ENCODE results near the gene ZBED4.

ZBED4 gene

DNA sequence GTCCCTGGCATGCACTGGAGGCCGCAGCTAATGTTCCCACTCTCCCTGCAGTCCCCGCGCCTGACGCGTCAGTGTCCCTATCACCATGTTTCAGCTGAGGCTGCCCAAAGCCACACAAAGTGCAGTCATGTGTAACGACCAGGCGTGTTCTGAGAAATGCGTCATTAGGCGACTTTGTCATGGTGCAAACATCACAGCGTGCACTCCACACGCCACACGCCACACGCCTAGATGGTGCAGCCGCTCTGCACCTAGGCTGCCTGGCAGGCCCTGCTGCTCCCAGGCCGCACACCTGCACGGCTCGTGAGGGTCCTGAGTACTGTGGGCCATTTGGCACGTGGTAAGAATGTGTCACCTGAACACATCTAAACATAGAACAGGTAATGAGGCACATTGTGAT is 67.2 kb downstream of the ZBED4 start:
- DNase-seq (ENCODE audit: low spot score): no peak

DNA sequence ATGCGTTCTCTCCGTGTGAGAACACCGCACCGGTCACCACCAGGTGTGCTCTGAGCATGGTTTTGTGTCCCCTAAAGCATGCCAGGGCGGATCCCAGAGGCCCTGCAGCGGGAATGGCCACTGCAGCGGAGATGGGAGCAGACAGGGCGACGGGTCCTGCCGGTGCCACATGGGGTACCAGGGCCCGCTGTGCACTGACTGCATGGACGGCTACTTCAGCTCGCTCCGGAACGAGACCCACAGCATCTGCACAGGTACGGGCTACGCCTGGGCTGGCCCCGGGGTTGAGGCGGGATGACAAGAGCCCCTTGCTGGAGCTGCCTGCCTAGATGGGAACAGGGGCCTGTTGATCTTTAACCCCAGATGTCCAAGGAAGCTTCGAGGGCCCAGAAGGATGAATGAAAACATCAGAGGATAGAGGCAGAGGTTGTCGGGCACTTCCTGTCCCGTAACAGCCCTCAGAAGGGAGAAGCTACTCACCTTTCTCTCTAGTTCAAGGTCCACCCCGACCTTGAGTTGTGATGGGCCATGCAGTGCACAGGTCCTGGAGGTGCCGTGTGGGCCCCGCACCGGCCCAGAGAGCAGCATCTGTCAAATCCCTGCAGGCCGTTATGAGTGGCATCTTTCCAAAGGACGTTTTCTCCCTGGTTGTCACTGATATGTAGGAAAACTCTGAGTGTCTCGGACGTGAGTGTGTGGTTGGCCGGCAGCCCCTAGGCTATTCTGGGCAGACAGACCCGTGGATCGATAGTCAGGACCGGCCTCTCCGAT is 68.0 kb downstream of the ZBED4 start:
- no peak for DNase-seq (ENCODE audit: low spot score)

DNA sequence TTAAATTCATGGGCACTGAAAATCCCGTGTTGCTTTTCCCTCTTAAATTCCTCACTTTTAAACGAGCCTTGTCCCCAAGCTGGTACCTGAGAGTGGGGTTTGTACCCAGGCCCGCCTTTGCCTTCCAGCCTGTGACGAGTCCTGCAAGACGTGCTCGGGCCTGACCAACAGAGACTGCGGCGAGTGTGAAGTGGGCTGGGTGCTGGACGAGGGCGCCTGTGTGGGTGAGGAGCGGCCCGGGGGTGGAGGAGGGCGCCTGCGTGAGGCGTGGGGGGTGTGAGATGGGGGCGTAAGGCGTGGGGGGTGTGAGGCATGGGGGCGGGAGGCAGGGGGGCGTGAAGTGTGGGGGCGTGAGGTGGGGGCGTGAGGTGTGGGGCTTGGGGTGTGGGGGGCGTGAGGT is 68.8 kb downstream of the ZBED4 start:
- no peak for DNase-seq (ENCODE audit: low spot score)

DNA sequence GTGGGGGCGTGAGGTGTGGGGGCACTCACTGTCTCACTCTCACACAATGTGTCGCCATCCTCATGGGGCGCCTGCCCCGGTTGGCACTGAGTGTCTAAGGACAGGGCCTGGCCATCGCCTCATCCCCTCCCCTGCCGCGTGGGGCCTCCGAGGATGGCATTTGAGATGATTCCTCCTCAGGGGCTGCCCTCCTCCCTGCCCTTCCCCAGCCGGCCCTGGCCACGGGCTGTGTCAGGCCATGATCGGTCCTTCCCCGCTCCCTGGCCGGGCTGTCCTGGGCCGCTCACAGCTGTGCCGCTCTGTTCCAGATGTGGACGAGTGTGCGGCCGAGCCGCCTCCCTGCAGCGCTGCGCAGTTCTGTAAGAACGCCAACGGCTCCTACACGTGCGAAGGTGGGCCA is 69.3 kb downstream of the ZBED4 start:
- DNase-seq (ENCODE audit: low spot score): no peak

DNA sequence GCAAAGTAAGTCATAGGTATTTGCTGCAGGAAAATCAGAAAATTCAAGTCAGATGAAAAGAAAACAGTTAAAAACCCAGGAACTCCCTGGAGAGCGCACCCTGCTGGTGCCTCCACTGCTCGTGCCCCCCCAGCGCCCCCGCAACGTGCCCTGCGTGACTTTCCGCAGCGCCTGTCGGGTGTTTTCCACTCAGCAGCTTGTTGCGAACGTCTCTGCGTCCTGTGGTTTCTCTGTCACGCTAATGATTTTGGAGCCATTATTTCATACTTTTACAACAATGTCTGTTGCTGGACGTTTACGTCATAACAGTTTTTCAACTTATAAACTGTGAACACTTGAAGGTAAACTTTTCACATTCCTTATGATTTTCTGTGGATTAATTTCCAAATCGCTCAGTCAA is 69.8 kb downstream of the ZBED4 start:
- DNase-seq (ENCODE audit: low spot score): no peak

DNA sequence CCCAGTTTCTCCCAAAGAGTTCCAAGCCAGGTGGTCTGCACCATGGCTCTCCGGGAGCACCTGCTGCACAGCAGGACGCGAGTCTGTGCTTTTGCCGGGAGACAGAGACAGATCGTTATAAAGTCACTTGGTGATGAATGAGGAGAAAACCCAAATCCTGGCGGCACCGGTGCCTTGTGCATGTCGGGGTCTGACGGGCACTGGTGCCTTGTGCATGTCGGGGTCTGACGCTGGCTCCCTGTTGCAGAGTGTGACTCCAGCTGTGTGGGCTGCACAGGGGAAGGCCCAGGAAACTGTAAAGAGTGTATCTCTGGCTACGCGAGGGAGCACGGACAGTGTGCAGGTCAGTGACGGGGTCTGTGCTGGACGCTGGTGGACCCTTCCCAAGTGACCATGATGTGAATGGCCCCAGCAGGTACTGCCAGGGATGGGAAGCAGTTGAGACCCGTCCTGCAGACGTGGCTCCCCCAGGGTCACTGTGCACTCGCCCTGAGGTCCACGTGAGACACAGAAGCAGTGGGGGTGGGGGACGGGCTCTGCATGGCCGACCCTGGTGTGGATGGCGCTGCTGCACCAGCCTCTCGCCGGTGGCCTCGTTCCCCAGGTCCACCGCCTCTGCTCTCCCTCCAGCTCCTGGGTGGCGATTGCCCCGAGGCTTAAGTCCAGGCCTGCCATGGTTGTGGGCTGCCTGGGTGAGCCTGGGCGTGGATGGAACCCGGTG is 70.6 kb downstream of the ZBED4 start:
- no peak for DNase-seq (ENCODE audit: low spot score)

DNA sequence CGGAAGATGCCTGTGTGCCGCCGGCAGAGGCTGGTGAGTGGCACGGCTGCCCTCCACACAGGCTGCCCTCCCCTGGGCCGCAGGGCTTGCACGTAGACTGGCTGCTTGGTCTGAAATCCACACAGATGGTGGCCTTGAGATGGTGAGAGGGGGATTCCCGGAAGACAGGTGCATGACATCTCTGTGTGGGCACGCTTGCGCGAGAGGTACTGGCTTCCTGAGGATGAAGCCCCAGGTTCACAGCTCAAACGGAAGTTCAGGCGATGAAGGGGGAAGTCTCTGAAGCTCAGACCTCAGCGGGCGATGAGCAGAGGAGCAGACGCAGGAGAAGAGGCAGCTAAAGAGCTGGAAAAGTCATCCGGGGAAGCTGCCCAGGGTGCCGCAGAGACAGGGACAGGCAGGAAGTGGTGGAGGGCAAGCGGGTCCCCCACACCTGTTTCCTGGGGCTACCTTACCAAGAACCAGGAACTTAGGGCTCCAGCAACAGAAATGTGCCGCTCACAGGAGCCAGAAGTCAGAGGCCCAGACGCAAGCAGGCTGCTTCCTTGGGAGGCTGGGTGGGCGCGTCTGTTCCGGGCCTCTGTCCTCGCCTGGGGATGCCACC is 72.0 kb downstream of the ZBED4 start:
- peak; percentile 68 for DNase-seq (ENCODE audit: low spot score)

DNA sequence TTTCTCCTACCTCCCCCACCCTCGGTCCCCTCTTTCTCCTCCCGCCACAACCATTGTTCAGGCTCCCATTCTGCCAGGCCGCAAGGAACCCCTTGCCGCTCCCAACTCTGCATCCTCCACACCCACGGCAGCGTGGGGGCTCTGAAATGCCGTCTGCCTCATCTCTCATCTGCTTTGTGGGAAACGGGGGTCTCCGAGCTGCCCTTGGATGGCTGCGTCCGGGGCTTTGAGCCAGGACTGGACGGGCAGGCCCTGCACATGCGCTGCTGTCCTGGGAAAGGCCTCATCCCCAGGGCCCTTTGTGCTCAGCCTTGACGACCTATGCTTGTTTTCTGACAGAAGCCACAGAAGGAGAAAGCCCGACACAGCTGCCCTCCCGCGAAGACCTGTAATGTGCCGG is 73.3 kb downstream of the ZBED4 start:
- no peak for DNase-seq (ENCODE audit: low spot score)

DNA sequence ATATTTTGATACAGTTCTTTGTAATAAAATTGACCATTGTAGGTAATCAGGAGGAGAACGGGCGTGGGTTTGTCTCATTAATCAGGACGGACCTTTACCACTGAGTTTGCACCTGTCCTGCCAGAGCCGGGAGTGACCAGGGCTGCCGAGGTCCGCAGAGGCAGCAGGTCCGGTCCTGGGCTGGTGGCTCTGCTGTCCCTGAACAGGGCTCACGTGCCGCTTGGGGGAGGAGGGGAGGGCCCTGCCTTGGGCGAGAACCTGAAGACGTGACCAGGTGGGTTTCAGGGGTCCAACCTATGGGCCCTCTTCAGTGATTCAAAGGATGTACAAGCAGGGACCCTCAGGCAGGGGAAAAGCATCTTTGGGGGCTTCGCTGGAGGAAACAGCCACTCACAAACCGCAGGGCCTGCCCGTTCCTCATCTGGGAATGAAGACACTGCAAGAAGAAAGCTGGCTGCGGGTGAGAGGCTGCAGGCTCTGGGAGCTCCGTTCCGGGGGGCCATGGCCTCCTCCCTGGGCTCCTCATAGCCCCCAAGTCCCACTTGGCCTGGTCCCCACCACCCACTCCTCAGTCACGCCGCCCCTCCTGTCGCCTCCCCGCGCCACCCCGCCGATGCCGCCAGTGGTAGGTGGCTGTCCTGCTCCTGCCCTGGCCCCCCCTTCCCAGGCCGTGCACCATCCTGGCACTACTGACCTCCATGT is 74.0 kb downstream of the ZBED4 start:
- DNase-seq (ENCODE audit: low spot score): no peak

DNA sequence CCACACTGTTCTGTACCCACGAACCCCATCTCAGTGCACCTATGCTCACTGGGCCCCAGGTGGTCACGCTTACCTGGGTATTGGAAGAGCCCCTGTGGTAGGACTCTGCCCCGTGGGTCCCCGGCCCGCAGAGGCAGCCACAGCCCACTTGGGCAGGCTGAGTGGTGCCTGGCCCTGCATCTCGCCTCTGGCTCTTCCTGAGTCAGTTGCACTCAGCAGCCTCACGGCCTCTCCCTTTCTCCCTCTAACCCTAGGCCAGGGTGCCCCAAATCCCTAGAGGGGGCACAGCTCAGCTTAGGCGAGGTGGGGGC is 74.5 kb downstream of the ZBED4 start:
- no peak for DNase-seq (ENCODE audit: low spot score)

DNA sequence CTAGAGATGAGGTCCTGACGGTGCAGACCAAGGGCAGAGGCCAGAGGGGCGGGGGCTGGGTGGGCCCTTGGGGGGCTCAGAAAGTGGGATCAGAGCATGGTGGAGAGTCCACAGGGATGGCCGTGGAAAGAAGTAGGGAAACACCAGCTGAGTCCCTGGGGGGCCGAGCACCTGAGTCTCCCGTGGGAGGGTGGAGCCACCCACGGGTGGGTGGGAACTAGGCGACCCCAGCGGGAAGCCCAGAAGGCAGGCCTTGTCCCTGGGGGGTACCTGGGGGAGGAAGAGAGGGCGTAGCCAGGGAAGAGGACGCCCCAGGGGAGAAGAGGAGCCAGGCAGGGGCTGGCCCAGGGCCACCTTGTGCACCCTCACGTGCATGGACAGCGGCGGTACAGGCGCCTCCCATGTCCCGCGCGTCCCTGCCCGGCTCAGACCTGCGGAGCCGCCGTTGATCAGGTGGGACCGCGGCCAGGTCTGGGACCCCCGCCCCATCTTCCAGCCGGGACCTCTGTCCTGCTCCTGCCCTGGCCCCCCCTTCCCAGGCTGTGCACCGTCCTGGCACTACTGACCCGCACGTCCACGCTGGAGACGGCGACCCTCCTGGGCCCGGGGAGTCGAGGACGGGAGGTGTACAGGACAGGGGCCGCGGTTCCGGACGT is 75.0 kb downstream of the ZBED4 start:
- DNase-seq (ENCODE audit: low spot score): no peak

DNA sequence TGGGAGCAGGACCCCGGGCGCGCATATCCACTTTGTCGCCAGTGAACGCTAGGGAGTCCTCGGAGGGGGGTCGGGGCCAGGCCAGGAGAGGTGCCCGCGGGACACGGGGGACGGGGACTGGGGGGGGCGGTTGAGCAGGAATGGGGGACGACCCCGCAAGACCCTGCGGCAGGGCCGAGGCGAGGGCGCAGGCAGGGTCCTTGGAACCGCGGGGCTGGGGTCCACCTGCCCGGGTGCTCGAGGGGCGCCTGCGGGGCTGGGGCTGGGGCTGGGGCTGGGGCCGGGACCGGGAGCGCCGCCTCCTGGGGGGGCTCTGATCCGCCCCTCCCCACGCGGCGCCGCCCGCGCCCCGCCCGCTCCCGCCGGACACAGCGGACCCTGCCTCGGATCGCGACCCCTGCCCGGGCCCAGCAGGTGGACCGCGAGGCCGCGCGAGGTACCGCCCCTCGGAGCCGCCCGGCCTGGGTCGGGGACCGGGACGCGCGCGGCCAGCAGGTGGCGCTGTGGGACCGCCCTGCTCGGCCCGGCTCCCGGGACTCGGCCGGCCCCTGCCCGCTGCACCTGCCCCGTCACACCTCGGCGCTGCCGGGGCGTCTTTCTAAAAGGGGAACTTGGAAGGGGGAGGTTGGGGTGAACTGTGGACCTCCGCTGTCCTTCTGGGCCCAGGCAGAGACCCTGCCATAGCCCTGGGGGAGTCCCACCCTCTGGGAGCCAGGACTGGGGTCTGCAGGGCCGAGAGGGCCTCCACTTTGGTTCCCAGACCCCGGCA is 75.8 kb downstream of the ZBED4 start:
- peak; percentile 87 for DNase-seq (ENCODE audit: low spot score)

DNA sequence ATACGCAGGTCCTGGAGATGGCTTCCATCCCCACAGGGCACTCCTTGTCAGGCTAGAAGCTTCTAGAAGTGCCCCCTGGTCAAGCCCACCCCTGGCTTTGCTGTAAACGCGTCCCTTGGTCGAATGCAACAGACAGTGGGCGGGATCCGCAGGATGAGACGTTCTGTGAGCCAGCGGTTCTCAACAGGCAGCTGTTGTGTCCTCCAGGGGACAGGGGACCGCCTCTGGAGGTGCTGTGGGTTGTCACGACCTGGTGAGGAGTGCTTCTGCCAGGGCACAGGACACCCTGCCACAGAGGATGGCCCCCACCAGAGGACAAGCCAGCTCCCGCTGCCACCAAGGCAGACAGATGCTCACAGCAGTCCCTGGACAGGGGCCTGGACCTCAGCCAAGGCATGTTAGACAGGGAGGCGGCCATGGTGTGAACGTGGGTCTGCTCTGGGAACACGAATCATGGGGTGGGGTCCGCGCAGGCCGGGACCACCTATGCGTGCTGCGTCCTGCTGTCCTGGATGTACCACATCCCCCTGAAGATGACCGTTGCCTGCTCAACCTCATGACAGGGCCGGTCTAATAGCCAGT is 76.4 kb downstream of the ZBED4 start:
- no peak for DNase-seq (ENCODE audit: low spot score)

DNA sequence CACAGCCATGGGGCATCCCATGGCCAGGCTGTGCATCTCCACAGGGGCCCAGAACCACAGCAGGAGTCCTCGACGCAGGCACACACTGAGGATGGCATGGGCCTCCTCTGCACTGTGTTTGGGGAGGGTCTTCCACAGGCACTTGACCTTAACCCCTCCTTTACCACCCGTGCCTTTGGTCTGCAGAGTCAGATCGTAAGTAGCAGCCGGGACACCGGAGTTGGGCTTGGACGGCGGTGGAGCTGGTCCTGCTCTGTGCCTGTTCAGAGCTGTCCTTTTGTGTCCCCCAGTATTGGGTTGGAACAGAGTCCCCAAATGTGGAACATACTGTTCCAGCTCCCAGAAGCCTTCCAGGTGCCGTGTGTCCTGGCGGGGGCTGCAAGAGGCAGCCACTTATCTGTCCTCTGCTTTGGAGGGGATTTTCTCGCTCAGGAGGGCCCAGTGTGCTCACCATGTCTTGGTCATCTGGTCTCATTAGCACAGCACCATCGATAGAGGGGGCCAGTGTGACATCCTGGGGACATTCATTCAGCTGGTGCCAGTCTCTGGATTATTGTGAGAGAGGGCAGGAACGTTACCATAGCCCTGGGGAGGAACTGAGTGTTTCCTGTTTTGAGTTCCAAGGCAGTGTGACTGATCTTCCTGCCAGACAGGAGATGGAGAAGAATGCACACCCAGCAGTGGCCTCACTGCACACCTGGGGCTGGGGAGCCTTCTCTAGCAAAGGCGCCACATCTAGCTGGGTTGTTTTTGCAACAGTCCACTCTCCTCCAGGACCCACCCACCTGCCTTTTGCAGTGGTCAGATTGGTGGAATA is 77.2 kb downstream of the ZBED4 start:
- DNase-seq (ENCODE audit: low spot score): peak; percentile 81

DNA sequence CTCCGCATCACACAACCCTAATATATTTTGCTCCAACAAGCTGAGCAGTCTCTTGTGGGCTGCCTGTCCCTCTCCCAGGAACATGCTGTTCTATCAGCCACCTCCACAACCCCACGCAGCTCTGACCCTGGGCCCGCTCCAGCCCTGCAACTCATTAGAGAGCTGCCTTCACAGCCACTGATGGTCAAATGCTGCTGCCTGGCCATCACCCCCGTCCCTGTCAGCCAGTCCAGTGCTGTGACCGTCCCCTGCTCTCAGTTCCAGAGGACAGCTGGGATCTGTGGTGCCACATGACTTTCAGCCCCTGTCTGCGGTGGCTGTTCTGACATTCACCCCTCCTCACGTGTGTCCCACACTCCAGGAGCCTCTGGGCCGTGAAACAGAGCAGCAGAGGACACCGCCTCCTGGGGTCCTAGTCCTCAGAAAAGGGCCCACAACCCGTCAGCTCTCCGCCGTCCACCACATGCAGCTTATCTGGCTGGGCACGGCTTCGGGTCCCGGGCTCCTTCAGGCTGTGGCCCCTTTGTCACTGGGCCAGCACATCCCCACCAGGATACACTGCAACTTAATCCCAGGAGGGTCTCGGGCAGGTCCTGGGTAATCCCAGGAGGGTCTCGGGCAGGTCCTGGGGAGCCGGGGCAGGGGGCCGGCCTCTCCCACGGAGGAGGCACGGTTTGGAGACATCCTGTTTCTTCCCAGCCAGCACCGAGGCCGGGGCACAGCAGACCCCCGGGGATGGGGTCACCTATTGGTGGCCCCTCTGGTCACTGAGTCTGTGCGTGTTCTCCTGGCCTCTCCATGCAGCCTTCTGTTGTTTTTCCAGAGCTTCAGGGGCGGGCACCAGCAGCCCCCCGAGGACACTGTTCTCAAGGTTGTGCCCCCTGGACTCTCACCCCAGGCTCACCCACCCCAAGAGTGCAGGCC is 79.9 kb downstream of the ZBED4 start:
- no peak for DNase-seq (ENCODE audit: low spot score)

DNA sequence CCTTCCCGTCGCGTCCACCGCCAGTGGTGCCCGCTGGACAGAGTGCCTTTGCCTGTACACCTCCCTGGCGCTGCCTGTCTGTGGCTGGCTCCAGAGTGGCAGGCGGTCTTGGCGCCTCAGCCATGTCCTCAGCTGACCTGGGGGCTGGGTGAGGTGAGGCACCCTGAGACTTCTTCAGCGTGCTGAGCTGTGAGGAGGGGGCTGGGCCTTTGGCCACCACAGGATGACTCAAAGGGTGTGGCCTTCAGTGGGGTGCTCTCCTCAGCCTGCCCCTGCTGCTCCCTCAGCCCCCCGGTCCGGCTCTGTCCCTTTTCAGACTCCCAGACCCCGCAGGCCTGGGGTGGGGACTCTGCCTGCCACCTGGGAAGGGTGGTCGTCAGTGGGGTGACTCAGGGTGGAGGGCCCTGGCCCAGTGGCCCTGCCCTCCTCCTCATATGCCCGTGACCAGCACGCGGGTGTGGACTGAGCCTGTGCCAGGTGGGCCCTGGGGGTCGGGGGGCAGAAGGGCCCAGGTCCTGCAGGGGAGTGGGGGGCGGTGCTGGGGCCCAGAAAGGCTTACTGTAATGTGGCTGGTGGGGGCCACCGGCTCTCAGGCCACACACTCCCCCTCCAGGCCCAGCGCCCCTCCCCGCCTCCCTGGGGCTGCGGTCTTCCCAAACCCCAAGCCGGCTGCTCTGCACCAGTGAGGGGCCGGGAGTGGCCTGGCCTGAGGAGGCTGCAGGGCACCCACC is 80.7 kb downstream of the ZBED4 start:
- no peak for DNase-seq (ENCODE audit: low spot score)

DNA sequence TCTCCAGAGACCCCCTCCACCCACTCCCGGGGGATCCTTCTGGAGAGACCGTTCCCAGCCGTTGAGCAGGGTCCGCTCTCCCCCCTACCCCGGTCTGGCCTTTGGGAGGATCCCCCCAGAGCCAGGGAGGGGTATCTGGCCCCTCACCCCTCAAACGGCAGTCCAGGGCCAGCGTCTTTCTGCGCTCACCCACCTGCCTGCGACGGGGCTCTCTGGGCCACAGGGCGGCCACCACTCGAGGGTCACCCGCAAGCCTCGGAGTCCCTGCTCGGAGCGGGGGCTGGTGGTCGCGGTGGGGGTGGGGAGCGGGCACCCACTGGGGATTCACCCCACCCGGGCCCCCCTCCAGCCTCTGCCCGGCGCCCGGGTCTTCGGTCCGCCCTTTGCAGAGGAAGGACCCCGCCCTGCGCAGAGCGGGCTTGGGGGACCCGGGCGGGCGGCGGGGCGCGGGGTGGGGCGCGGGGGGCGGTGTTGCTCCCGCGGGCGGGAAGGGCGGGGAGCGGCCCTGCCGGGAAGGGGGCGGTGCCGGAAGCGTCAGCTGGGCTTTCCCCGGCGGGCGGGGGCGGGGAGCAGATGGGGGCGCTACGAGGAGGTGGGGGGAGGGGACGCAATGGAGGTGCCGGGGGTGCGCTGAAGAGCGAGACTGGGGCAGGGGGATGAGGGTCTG is 81.4 kb downstream of the ZBED4 start:
- DNase-seq (ENCODE audit: low spot score): peak; percentile 67

DNA sequence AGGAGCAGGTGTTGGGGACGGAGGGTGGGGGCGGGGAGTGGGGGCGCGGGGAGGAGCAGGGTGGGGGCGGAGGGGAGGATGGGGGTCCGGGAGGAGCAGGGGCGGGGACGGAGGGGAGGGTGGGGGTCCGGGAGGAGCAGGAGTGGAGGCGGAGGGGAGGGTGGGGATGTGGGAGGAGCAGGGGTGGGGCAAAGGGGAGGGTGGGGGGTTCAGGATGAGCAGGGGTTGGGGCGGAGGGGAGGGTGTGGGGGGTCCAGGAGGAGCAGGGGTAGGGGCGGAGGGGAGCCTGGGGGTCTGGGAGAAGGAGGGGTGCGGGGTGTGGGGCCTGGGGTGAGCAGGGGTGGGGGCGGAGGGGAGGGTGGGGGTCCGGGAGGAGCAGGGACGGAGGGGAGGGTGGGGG is 81.9 kb downstream of the ZBED4 start:
- no peak for DNase-seq (ENCODE audit: low spot score)
